ENCODE measurements around the gene ANKDD1A.

DNA sequence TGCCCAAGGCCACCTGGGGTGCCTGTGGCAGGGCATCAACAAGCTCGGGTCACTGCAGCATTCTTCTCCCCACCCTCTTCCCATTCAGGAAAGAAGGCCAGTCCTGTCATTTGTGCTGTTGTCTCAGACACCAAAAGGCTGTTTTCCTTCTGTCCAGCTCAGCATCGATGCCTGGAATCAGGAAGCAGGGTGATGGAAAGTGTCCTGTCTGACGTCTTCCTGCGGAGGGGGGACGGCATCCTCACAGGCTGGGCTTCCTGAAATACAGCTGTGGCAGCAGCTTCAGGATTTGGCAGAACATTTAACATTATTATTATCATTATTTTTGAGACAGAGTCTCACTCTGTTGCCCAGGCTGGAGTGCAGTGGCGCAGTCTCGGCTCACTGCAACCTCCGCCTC is 33.0 kb upstream of the ANKDD1A start:
- TF ChIP-seq, protein P1, sequence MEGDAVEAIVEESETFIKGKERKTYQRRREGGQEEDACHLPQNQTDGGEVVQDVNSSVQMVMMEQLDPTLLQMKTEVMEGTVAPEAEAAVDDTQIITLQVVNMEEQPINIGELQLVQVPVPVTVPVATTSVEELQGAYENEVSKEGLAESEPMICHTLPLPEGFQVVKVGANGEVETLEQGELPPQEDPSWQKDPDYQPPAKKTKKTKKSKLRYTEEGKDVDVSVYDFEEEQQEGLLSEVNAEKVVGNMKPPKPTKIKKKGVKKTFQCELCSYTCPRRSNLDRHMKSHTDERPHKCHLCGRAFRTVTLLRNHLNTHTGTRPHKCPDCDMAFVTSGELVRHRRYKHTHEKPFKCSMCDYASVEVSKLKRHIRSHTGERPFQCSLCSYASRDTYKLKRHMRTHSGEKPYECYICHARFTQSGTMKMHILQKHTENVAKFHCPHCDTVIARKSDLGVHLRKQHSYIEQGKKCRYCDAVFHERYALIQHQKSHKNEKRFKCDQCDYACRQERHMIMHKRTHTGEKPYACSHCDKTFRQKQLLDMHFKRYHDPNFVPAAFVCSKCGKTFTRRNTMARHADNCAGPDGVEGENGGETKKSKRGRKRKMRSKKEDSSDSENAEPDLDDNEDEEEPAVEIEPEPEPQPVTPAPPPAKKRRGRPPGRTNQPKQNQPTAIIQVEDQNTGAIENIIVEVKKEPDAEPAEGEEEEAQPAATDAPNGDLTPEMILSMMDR (conservative IDR thresholded peaks at IDR 0.05), result no peak
- TF ChIP-seq ZFX (IDR thresholded peaks at IDR 0.05), result no peak

Measured in C4-2B (cell line).